Suprapubic skin (tissue), 4 donors: ENCODE results near the gene EAF1.

Experiments used
- CTCF ChIP-seq, 2 donors: fragments of 200-600 bp in 1 of 2; fragments of 450-650 bp in 1 of 2; sonication (generic) in 1 of 2; IDR thresholded peaks; one replicate each; pipeline ENCODE4 v1.5.1; 2016 to 2019; ENCODE audit warnings: antibody characterized with exemption in 2 of 2, mild to moderate bottlenecking in 1 of 2, moderate library complexity in 1 of 2
- EP300 ChIP-seq: sonication (generic); formaldehyde crosslinking; IDR thresholded peaks from one replicate; pipeline ENCODE4 v1.6.1; 2017; ENCODE audit warnings: antibody characterized with exemption
- POLR2A ChIP-seq, 2 donors: fragments of 450-650 bp; IDR thresholded peaks; one replicate each; pipeline ENCODE4 v1.6.1; 2017; ENCODE audit warnings: antibody characterized with exemption in 2 of 2, mild to moderate bottlenecking in 2 of 2, moderate library complexity in 2 of 2
- POLR2AphosphoS5 ChIP-seq, 3 donors: sonication (generic); formaldehyde crosslinking; IDR thresholded peaks; one replicate each; pipeline ENCODE4 v1.6.1; 2017; ENCODE audit warnings: antibody characterized with exemption in 3 of 3

GRCh38 chr3:15391007-15391406, 36.4 kb upstream of the EAF1 start:
- TF ChIP-seq CTCF (IDR thresholded peaks at IDR 0.05) (no peak), POLR2A (IDR thresholded peaks at IDR 0.05) (no peak), POLR2AphosphoS5 (IDR thresholded peaks at IDR 0.05) (no peak), EP300 (no peak)
